WI38 (cell line): ENCODE results near the gene COL6A1.

Source experiments
- H3K4me3 ChIP-seq: 2 replicates; pipeline ENCODE4 v1.5.1; 2011; ENCODE audit warnings: low read depth, mild to moderate bottlenecking, control low read depth, low read length
- TF ChIP-seq, protein P1 (sequence below): IDR thresholded peaks from 2 replicates; pipeline ENCODE4 v1.5.1; 2012; ENCODE audit warnings: low read depth, mild to moderate bottlenecking, control low read depth, low read length

COL6A1 gene

DNA sequence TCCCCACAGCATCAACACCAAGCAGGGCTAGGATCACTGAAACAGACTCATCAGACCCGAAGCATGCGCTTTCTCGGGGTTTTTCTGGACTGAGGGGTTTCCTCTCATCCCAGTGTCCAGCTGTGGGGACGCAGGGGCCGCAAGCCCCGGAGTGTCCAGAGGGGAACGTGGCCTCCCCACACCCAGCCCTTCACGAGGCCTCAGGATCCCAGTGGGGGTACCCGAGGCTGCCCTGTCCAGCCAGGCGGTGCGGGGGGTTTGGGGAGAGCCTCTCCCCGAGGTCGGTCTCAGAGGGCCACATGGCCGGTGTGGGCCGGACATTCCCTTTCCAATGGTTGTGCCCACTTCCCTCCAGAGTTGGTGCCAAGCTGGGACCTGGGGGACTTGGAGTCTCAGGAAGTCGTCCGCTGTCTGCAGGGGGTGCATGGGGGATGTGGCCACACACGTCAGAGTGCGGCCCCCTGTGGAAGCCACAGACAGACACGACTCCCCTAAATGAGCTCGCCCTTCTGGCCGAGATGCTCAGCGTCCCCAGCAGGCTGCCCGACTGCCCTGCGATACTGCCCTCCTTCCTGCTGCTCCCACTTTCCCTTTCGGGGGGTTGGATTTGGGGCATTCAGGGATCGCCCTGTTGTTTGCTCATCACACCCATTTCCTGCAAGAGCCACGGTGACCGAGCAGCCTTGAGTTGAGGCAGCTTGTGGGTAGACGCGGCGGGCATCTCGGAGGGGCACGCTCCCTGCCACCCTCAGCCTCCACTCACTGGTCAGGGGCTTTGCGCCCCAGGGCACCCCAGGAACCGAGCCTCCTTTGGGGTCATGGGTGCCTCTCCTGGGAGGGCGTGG lies 4.1 kb downstream of the COL6A1 start:
- H3K4me3 ChIP-seq = no peak overlapping the region
- TF ChIP-seq, protein P1, sequence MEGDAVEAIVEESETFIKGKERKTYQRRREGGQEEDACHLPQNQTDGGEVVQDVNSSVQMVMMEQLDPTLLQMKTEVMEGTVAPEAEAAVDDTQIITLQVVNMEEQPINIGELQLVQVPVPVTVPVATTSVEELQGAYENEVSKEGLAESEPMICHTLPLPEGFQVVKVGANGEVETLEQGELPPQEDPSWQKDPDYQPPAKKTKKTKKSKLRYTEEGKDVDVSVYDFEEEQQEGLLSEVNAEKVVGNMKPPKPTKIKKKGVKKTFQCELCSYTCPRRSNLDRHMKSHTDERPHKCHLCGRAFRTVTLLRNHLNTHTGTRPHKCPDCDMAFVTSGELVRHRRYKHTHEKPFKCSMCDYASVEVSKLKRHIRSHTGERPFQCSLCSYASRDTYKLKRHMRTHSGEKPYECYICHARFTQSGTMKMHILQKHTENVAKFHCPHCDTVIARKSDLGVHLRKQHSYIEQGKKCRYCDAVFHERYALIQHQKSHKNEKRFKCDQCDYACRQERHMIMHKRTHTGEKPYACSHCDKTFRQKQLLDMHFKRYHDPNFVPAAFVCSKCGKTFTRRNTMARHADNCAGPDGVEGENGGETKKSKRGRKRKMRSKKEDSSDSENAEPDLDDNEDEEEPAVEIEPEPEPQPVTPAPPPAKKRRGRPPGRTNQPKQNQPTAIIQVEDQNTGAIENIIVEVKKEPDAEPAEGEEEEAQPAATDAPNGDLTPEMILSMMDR = no peak

DNA sequence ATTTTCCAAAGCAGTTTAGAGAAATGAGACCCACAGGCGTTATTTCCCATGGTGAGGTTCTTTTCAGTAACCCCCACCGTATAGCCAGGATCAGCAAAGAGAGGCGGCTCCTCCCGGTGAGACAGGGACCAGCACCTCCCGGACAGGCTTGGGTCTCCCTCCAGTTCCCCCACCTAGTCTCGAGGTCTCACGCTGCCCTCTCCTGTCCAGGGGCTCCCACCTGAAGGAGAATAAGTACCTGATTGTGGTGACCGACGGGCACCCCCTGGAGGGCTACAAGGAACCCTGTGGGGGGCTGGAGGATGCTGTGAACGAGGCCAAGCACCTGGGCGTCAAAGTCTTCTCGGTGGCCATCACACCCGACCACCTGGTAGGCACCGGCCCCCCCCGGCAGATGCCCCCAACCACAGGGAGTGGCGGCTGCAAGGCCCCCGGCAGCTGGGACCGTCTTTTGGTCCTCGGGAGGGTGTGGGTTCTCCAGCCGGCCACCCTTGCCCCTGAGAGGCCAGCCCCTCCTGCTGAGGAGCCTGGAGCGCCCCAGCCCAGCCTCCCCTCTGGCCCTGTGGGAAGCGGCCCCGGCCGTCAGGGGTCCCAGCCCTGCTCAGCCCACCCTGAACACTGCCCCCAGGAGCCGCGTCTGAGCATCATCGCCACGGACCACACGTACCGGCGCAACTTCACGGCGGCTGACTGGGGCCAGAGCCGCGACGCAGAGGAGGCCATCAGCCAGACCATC lies 4.9 kb downstream of the COL6A1 start:
- TF ChIP-seq, protein P1 = no peak
- no peak overlapping the region for H3K4me3 ChIP-seq

DNA sequence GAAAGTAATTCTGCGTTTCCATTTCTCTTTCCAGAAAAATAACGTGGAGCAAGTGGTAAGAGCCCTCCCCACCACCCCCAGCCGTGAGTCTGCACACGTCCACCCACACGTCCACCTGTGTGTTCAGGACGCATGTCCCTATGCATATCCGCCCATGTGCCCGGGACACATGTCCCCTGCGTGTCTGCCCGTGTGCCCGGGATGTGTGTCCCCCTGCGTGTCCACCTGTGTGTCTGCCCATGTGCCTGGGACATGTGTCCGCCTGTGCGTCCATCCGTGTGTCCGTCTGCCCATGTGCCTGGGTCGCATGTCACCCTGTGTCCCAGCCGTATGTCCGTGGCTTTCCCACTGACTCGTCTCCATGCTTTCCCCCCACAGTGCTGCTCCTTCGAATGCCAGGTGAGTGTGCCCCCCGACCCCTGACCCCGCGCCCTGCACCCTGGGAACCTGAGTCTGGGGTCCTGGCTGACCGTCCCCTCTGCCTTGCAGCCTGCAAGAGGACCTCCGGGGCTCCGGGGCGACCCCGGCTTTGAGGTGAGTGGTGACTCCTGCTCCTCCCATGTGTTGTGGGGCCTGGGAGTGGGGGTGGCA lies 5.6 kb downstream of the COL6A1 start:
- H3K4me3 ChIP-seq = no peak overlapping the region
- TF ChIP-seq, protein P1 = no peak

DNA sequence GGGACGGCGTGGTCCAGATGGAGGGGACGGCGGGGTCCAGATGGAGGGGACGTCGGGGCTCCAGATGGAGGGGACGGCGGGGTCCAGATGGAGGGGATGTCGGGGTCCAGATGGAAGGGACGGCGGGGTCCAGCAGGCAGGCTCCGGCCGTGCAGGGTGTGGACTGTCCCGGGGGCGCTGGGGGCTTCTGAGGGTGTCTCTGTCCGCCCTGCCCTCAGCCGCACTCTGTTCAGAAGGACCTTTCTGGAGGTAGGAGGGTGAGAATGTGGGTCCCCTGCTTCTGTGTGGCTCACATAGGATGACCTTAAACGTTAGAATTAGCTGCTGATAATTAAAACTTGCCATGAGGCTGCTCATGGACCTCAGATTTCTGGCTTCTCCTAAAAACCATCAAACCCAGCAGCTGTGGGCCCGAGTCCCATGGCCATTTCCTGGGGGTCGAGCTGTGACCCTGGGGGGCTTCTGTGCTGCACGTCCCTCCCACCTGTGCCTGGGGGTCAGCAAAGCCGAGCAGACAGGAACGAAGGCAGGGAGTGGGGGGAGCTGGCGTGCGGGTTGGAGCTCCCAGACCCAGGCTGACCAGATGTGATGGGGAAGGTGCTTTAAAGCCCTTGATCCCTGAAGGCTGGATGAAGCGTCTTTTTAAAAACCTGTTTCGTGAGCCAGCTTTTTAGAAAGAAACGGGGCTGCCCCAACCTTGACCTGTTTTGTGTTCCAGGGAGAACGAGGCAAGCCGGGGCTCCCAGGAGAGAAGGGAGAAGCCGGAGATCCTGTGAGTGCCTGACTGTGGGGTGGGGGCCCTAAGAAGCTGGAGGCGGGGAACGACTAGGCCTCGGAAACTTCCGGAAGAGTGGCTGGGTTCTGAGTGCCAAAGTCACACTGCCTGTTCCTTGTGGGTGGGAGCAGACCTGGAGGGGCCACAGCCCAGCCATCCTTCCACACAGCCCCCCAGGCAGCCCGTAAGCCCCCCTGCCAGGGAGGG lies 7.1 kb downstream of the COL6A1 start:
- no peak overlapping the region for H3K4me3 ChIP-seq
- TF ChIP-seq, protein P1 = no peak

DNA sequence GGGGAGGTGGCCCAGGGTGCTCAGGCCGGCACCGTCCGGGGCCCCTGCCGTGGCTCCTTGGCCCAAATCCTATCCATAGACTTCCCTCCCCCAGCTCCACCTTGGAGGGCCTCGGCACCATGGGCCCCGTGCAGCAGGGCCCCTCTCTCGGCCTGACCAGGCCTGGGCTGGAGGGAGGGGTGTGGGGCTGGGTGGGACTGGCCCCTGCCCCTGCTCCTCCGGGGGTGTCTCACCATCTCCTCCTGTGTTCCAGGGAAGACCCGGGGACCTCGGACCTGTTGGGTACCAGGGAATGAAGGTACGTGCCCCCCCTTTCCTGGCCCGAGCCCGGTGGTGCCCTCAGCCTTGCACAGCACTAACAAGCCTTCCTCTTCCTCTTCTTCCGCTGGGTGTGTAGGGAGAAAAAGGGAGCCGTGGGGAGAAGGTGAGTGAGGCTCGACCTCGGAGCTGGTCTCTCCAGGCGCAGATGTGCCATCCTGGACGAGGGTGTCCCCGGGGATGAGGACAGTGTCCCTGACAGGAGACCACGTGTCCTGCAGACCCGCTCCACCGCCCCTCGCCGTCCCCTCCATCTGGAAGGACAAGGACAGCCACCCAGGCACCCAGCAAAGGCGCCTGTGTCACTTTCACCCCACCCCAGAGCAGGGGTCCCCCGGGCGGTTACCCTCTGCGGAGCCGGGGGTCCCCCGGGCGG lies 7.9 kb downstream of the COL6A1 start:
- TF ChIP-seq, protein P1 = no peak
- no peak overlapping the region for H3K4me3 ChIP-seq

DNA sequence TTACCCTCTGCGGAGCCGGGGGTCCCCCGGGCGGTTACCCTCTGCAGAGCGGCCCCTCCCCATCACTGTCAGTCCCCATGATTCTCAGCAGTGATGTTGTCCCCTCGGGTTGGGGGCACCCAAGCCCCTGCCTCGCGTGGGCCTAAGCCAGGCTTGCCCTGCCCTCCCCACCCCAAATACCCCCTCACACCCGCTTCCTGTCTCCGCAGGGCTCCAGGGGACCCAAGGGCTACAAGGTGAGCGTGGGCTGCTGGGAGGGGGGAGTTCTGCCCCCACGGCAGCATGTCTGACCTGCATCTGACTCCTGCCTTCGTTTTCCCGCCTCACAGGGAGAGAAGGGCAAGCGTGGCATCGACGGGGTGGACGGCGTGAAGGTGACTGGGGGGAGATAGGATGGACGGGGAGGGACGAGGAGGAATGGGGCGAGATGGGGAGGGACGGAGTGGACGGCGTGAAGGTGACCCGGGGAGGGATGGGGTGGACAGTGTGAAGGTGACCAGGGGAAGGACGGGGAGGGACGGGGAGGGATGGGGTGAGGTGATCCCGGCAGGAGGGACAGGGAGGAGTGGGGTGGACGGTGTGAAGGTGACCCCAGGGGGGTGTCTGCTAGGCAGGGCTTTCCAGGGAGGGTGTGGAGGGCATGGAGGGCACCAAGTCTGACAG lies 8.6 kb downstream of the COL6A1 start:
- TF ChIP-seq, protein P1 = no peak
- no peak overlapping the region for H3K4me3 ChIP-seq
